Measurements from ENCODE around the gene EIF6. TPM values are rescaled to one million over a fixed set of nuclear protein-coding genes. Genes with fewer than 3 reads are reported as not detected.

EIF6 gene
- total and polyA plus RNA-seq, 2 experiments from 2014 or later, result 149 to 215 TPM

- TF ChIP-seq REST (IDR thresholded peaks at IDR 0.05; ENCODE audit: unreplicated experiment) (no peak), STAT1 (IDR thresholded peaks at IDR 0.05; ENCODE audit: unreplicated experiment) (no peak), ZNF462 (CRISPR knock-in tag; IDR thresholded peaks at IDR 0.05) (no peak), ETS1 (IDR thresholded peaks at IDR 0.05) (no peak), JUNB (IDR thresholded peaks at IDR 0.05; ENCODE audit: unreplicated experiment) (no peak), ZNF114 (CRISPR knock-in tag; IDR thresholded peaks at IDR 0.05) (no peak), POLR2AphosphoS5 (IDR thresholded peaks at IDR 0.05; ENCODE audit: low read depth) (no peak), CTCF (conservative IDR thresholded peaks at IDR 0.05; ENCODE audit: low read depth in 2 of 2) (no peak)
- H3K4me3 Mint-ChIP-seq, result no peak overlapping the region
- H3K4me1 ChIP-seq (ENCODE audit: insufficient read depth), result peaks cover 20% of the 10 kb centered on the region
- no peak overlapping the region for H2AFZ ChIP-seq
- no peak overlapping the region for H3K27ac ChIP-seq (ENCODE audit: low read depth)
- no peaks in the 10 kb centered on the region for H3K36me3 ChIP-seq (ENCODE audit: insufficient read depth)
- H3K27ac Mint-ChIP-seq, result no peak overlapping the region
- no peak for DNase-seq (ENCODE audit: low spot score)
- H4K20me1 ChIP-seq (replicated peaks; ENCODE audit: insufficient read depth), result no peaks in the 10 kb centered on the region
- no peaks in the 10 kb centered on the region for H3K27me3 ChIP-seq (ENCODE audit: insufficient read depth)
- H3K9me3 Mint-ChIP-seq, result no peaks in the 10 kb centered on the region
- peaks cover 18% of the 10 kb centered on the region; the same call in 1 of the 2 replicates for H3F3A ChIP-seq (replicated peaks; ENCODE audit: low read depth)
- no peaks in the 10 kb centered on the region for H3K9me2 ChIP-seq (ENCODE audit: insufficient read depth)
- H3K4me1 Mint-ChIP-seq, result peaks cover 39% of the 10 kb centered on the region
- no peak for ATAC-seq
- no peaks in the 10 kb centered on the region for H3K79me2 ChIP-seq (replicated peaks; ENCODE audit: insufficient read depth)
- no peak overlapping the region for H3K4me2 ChIP-seq
- peaks cover 22% of the 10 kb centered on the region for H3K27me3 Mint-ChIP-seq (ENCODE audit: insufficient read depth, low read depth, poor library complexity)
- no peaks in the 10 kb centered on the region; the same call in 1 of the 3 replicates for H3K36me3 Mint-ChIP-seq (ENCODE audit: low read depth)
- H3K4me3 ChIP-seq, result no peak overlapping the region
Observed at GRCh38 chr20:35267092-35267491, 17.5 kb downstream of the EIF6 start.
